ENCODE results near the gene UNC119B. TPM values are rescaled to one million over a fixed set of nuclear protein-coding genes. Genes with fewer than 3 reads are reported as not detected.

The UNC119B gene
- 41.3 TPM for polyA plus RNA-seq (2013, experiment 1 of 2)
- 43.0 TPM for polyA plus RNA-seq (2013, experiment 2 of 2)

DNA sequence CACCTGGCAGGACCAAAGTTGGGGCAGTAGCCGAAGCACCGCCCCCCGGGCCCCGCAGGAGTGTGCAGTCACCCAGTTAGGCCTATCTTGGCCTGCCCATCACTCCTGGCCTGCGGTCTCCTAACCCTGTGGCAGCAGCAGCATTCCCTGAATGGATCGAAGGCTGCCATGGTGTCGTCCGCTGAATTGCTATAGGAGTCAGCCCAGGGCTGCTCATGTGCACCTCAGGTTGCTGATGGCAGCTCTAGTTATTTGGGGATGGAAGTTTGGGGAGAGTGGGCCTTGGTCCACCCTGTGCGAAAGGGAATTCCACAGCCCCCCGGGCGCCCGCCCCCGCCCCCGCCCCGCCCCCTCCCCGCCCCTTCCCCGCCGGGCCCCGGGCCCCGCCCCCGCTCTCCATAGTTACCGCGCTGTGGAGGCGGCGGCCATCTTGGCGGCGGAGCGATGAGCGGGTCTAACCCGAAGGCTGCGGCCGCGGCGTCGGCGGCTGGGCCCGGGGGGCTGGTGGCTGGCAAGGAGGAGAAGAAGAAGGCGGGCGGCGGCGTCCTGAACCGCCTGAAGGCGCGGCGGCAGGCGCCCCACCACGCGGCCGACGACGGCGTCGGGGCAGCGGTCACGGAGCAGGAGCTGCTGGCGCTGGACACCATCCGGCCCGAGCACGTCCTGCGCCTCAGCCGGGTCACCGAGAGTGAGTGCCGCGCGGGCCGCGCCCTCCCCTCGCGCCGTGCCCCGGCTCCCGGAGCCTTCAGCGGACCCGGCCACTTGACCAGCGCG, at the start of gene UNC119B:
TSS of gene UNC119B (plus strand) at position 428 of the 774 bp plus-strand sequence. CDS start at position 445, 17 bp downstream.
- Histone ChIP-seq H3K4me3 (ENCODE audit: low read length in 2 of 2) (peak within 1 kb of the TSS; percentile 90 to 99), H2AK5ac (ENCODE audit: low read depth, low read length) (peak within 1 kb of the TSS; percentile 74), H3K18ac (ENCODE audit: low read length) (peak within 1 kb of the TSS; percentile 99), H2BK12ac (ENCODE audit: low read length) (no peak within 1 kb of the TSS), H4K91ac (ENCODE audit: low read depth, low read length, poor library complexity) (no peak within 1 kb of the TSS), H3K36me3 (replicated peaks in 1 of 2; ENCODE audit: control insufficient read depth in 2 of 2, insufficient read depth in 2 of 2, low read length in 2 of 2) (peaks cover 15 to 44% of the 10 kb centered on the region in 2 donors), H3K27me3 (ENCODE audit: control insufficient read depth in 3 of 3, insufficient read depth in 3 of 3, low read depth in 1 of 3, low read length in 3 of 3) (no peaks in the 10 kb centered on the region), H3K9me3 (replicated peaks in 1 of 2; ENCODE audit: control insufficient read depth in 2 of 2, insufficient read depth in 1 of 2, low read depth in 1 of 2, low read length in 2 of 2) (no peaks in the 10 kb centered on the region), H3K4ac (ENCODE audit: low read length) (no peak within 1 kb of the TSS), H3K9ac (ENCODE audit: low read depth, low read length, poor library complexity) (peak within 1 kb of the TSS; percentile 95), H3K4me2 (ENCODE audit: insufficient read depth, low read length, poor library complexity, severe bottlenecking) (peak within 1 kb of the TSS; percentile 81), H2AFZ (ENCODE audit: low read length) (peak within 1 kb of the TSS; percentile 97), H2BK5ac (ENCODE audit: low read length) (peak within 1 kb of the TSS; percentile 76), H3K23ac (ENCODE audit: low read depth, low read length, poor library complexity) (peak within 1 kb of the TSS; percentile 82), H4K8ac (ENCODE audit: low read depth, low read length) (no peak within 1 kb of the TSS), H3K79me1 (ENCODE audit: low read depth, low read length) (peaks cover 5% of the 10 kb centered on the region), H3K27ac (replicated peaks; ENCODE audit: low read length) (peak within 1 kb of the TSS; percentile 63), H2BK15ac (ENCODE audit: low read length) (peak within 1 kb of the TSS; percentile 76), H3K4me1 (ENCODE audit: control insufficient read depth in 2 of 2, insufficient read depth in 1 of 2, low read depth in 1 of 2, low read length in 2 of 2) (peaks cover 10 to 13% of the 10 kb centered on the region in 2 donors), H2BK120ac (ENCODE audit: low read depth, low read length) (peak within 1 kb of the TSS; percentile 73), H3K14ac (ENCODE audit: low read length) (peak within 1 kb of the TSS; percentile 77)
- no CpG with 5 or more reads among the region's 76 CpGs for WGBS, 2 donors (ENCODE audit: extremely low coverage in 2 of 2, insufficient read length in 2 of 2, insufficient replicate concordance in 1 of 2)
- peak; percentile 64 for DNase-seq (ENCODE audit: low spot score)

DNA sequence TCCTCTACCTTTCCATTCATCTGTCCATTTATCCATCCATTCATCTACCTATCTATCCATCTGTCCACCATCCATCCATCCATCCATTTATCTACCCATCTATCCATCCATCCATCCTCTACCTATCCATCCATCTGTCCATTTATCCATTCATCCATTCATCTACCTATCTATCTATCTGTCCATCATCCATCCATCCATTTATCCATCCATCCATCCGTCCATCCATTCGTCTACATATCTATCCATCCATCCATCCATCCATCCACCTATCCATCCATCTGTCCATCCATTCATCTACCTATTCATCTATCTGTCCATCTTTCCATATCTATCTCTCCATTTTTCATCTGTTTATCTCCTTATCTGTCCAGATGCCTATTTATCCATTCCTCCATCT, 48.8 kb upstream of the UNC119B start:
- Histone ChIP-seq H3K27ac (replicated peaks; ENCODE audit: low read length) (no peak overlapping the region), H3K9me3 (replicated peaks in 1 of 2; ENCODE audit: control insufficient read depth in 2 of 2, insufficient read depth in 1 of 2, low read depth in 1 of 2, low read length in 2 of 2) (no peaks in the 10 kb centered on the region), H4K8ac (ENCODE audit: low read depth, low read length) (no peak overlapping the region), H2BK12ac (ENCODE audit: low read length) (no peak overlapping the region), H2AK5ac (ENCODE audit: low read depth, low read length) (no peak overlapping the region), H3K23ac (ENCODE audit: low read depth, low read length, poor library complexity) (no peak overlapping the region), H3K79me1 (ENCODE audit: low read depth, low read length) (no peaks in the 10 kb centered on the region), H3K4me2 (ENCODE audit: insufficient read depth, low read length, poor library complexity, severe bottlenecking) (no peak overlapping the region), H3K18ac (ENCODE audit: low read length) (no peak overlapping the region), H2BK5ac (ENCODE audit: low read length) (no peak overlapping the region), H3K14ac (ENCODE audit: low read length) (no peak overlapping the region), H2BK15ac (ENCODE audit: low read length) (no peak overlapping the region), H3K4me1 (ENCODE audit: control insufficient read depth in 2 of 2, insufficient read depth in 1 of 2, low read depth in 1 of 2, low read length in 2 of 2) (peaks cover under 1 to 2% of the 10 kb centered on the region in 2 donors), H2AFZ (ENCODE audit: low read length) (no peak overlapping the region), H3K9ac (ENCODE audit: low read depth, low read length, poor library complexity) (no peak overlapping the region), H3K4ac (ENCODE audit: low read length) (no peak overlapping the region), H3K4me3 (ENCODE audit: low read length in 2 of 2) (no peak overlapping the region), H3K36me3 (replicated peaks in 1 of 2; ENCODE audit: control insufficient read depth in 2 of 2, insufficient read depth in 2 of 2, low read length in 2 of 2) (no peaks in the 10 kb centered on the region), H4K91ac (ENCODE audit: low read depth, low read length, poor library complexity) (no peak overlapping the region), H2BK120ac (ENCODE audit: low read depth, low read length) (no peak overlapping the region), H3K27me3 (ENCODE audit: control insufficient read depth in 3 of 3, insufficient read depth in 3 of 3, low read depth in 1 of 3, low read length in 3 of 3) (no peaks in the 10 kb centered on the region)
- no peak for DNase-seq (ENCODE audit: low spot score)
- 100% methylated on average over 2 of the region's 2 CpGs for WGBS, 2 donors (ENCODE audit: extremely low coverage in 2 of 2, insufficient read length in 2 of 2, insufficient replicate concordance in 1 of 2)

- H3K4ac ChIP-seq (ENCODE audit: low read length) = no peak overlapping the region
- H2BK15ac ChIP-seq (ENCODE audit: low read length) = no peak overlapping the region
- H2AK5ac ChIP-seq (ENCODE audit: low read depth, low read length) = no peak overlapping the region
- no peak for DNase-seq (ENCODE audit: low spot score)
- H2BK12ac ChIP-seq (ENCODE audit: low read length) = no peak overlapping the region
- no peaks in the 10 kb centered on the region for H3K36me3 ChIP-seq (replicated peaks in 1 of 2; ENCODE audit: control insufficient read depth in 2 of 2, insufficient read depth in 2 of 2, low read length in 2 of 2)
- H3K23ac ChIP-seq (ENCODE audit: low read depth, low read length, poor library complexity) = no peak overlapping the region
- no peaks in the 10 kb centered on the region for H3K9me3 ChIP-seq (replicated peaks in 1 of 2; ENCODE audit: control insufficient read depth in 2 of 2, insufficient read depth in 1 of 2, low read depth in 1 of 2, low read length in 2 of 2)
- WGBS, 2 donors (ENCODE audit: extremely low coverage in 2 of 2, insufficient read length in 2 of 2, insufficient replicate concordance in 1 of 2) = no CpG with 5 or more reads among the region's 3 CpGs
- no peak overlapping the region for H3K4me2 ChIP-seq (ENCODE audit: insufficient read depth, low read length, poor library complexity, severe bottlenecking)
- H3K18ac ChIP-seq (ENCODE audit: low read length) = no peak overlapping the region
- no peak overlapping the region for H2AFZ ChIP-seq (ENCODE audit: low read length)
- H3K79me1 ChIP-seq (ENCODE audit: low read depth, low read length) = no peaks in the 10 kb centered on the region
- H2BK120ac ChIP-seq (ENCODE audit: low read depth, low read length) = no peak overlapping the region
- no peak overlapping the region for H4K8ac ChIP-seq (ENCODE audit: low read depth, low read length)
- H3K27me3 ChIP-seq (ENCODE audit: control insufficient read depth in 3 of 3, insufficient read depth in 3 of 3, low read depth in 1 of 3, low read length in 3 of 3) = no peaks in the 10 kb centered on the region
- H2BK5ac ChIP-seq (ENCODE audit: low read length) = no peak overlapping the region
- no peak overlapping the region for H4K91ac ChIP-seq (ENCODE audit: low read depth, low read length, poor library complexity)
- no peak overlapping the region for H3K14ac ChIP-seq (ENCODE audit: low read length)
- no peak overlapping the region for H3K4me3 ChIP-seq (ENCODE audit: low read length in 2 of 2)
- peaks cover 2 to 3% of the 10 kb centered on the region in 2 donors for H3K4me1 ChIP-seq (ENCODE audit: control insufficient read depth in 2 of 2, insufficient read depth in 1 of 2, low read depth in 1 of 2, low read length in 2 of 2)
- H3K27ac ChIP-seq (replicated peaks; ENCODE audit: low read length) = no peak overlapping the region
- no peak overlapping the region for H3K9ac ChIP-seq (ENCODE audit: low read depth, low read length, poor library complexity)
Observed at GRCh38 chr12:120662879-120663278, 47.4 kb upstream of the UNC119B start.

- no peak overlapping the region for H3K4ac ChIP-seq (ENCODE audit: low read length)
- WGBS, 2 donors (ENCODE audit: extremely low coverage in 2 of 2, insufficient read length in 2 of 2, insufficient replicate concordance in 1 of 2) = no CpG with 5 or more reads among the region's 5 CpGs
- H2BK12ac ChIP-seq (ENCODE audit: low read length) = no peak overlapping the region
Observed at GRCh38 chr12:120663741-120664140, 46.5 kb upstream of the UNC119B start.

More at GRCh38 chr12:120663741-120664140, 46.5 kb upstream of the UNC119B start:
- H4K8ac ChIP-seq (ENCODE audit: low read depth, low read length) = no peak overlapping the region
- no peak overlapping the region for H2BK5ac ChIP-seq (ENCODE audit: low read length)
- no peaks in the 10 kb centered on the region for H3K36me3 ChIP-seq (replicated peaks in 1 of 2; ENCODE audit: control insufficient read depth in 2 of 2, insufficient read depth in 2 of 2, low read length in 2 of 2)
- no peak overlapping the region for H3K9ac ChIP-seq (ENCODE audit: low read depth, low read length, poor library complexity)
- H3K9me3 ChIP-seq (replicated peaks in 1 of 2; ENCODE audit: control insufficient read depth in 2 of 2, insufficient read depth in 1 of 2, low read depth in 1 of 2, low read length in 2 of 2) = no peaks in the 10 kb centered on the region
- no peak for DNase-seq (ENCODE audit: low spot score)
- no peaks in the 10 kb centered on the region for H3K79me1 ChIP-seq (ENCODE audit: low read depth, low read length)
- no peak overlapping the region for H2BK15ac ChIP-seq (ENCODE audit: low read length)
- no peak overlapping the region for H2AK5ac ChIP-seq (ENCODE audit: low read depth, low read length)
- no peak overlapping the region for H2BK120ac ChIP-seq (ENCODE audit: low read depth, low read length)
- peak overlapping the region in 1 of 2 donors; percentile 5 for H3K4me3 ChIP-seq (ENCODE audit: low read length in 2 of 2)
- H3K4me2 ChIP-seq (ENCODE audit: insufficient read depth, low read length, poor library complexity, severe bottlenecking) = no peak overlapping the region
- no peak overlapping the region for H3K18ac ChIP-seq (ENCODE audit: low read length)
- H2AFZ ChIP-seq (ENCODE audit: low read length) = no peak overlapping the region
- H4K91ac ChIP-seq (ENCODE audit: low read depth, low read length, poor library complexity) = no peak overlapping the region
- peaks cover 6 to 9% of the 10 kb centered on the region in 2 donors for H3K4me1 ChIP-seq (ENCODE audit: control insufficient read depth in 2 of 2, insufficient read depth in 1 of 2, low read depth in 1 of 2, low read length in 2 of 2)
- no peak overlapping the region for H3K27ac ChIP-seq (replicated peaks; ENCODE audit: low read length)
- no peak overlapping the region for H3K23ac ChIP-seq (ENCODE audit: low read depth, low read length, poor library complexity)
- no peak overlapping the region for H3K14ac ChIP-seq (ENCODE audit: low read length)
- H3K27me3 ChIP-seq (ENCODE audit: control insufficient read depth in 3 of 3, insufficient read depth in 3 of 3, low read depth in 1 of 3, low read length in 3 of 3) = no peaks in the 10 kb centered on the region

All from neuronal stem cell (in vitro differentiated cells).